ENCODE measurements around the gene GRB10.
"Not testable (repeated sequence)": the region's sequence is repeated elsewhere in the genome, so short reads cannot be mapped to it uniquely, and the experiment has no call there.

The GRB10 gene

GRCh38 chr7:50590535-50590934, 192.2 kb downstream of the GRB10 start:
- peaks cover 15% of the 10 kb centered on the region for H3K4me1 Mint-ChIP-seq (ENCODE audit: low read depth)
- H3K27ac Mint-ChIP-seq = no peak overlapping the region
- peaks cover 7% of the 10 kb centered on the region for H3K27me3 Mint-ChIP-seq
- H3K36me3 Mint-ChIP-seq (ENCODE audit: low read depth) = no peaks in the 10 kb centered on the region
- H3K4me3 Mint-ChIP-seq = no peak overlapping the region
- no peaks in the 10 kb centered on the region for H3K9me3 Mint-ChIP-seq

GRCh38 chr7:50589364-50589763, 193.3 kb downstream of the GRB10 start:
- Mint-ChIP-seq H3K27ac (no peak overlapping the region), H3K36me3 (ENCODE audit: low read depth) (no peaks in the 10 kb centered on the region), H3K9me3 (no peaks in the 10 kb centered on the region), H3K27me3 (peaks cover 7% of the 10 kb centered on the region), H3K4me3 (no peak overlapping the region), H3K4me1 (ENCODE audit: low read depth) (peaks cover 3% of the 10 kb centered on the region)

GRCh38 chr7:50588937-50589336, 193.8 kb downstream of the GRB10 start:
- H3K36me3 Mint-ChIP-seq (ENCODE audit: low read depth) = no peaks in the 10 kb centered on the region
- H3K27me3 Mint-ChIP-seq = peaks cover 7% of the 10 kb centered on the region
- no peaks in the 10 kb centered on the region for H3K4me1 Mint-ChIP-seq (ENCODE audit: low read depth)
- no peaks in the 10 kb centered on the region for H3K9me3 Mint-ChIP-seq
- no peak overlapping the region for H3K4me3 Mint-ChIP-seq
- no peak overlapping the region for H3K27ac Mint-ChIP-seq

GRCh38 chr7:50587737-50588136, 195.0 kb downstream of the GRB10 start:
- Mint-ChIP-seq H3K4me3 (no peak overlapping the region), H3K27me3 (peaks cover 7% of the 10 kb centered on the region)

GRCh38 chr7:50584793-50585408, 197.8 kb downstream of the GRB10 start:
- H3K4me1 Mint-ChIP-seq (ENCODE audit: low read depth) = no peaks in the 10 kb centered on the region
- peaks cover 7% of the 10 kb centered on the region for H3K27me3 Mint-ChIP-seq
- H3K36me3 Mint-ChIP-seq (ENCODE audit: low read depth) = no peaks in the 10 kb centered on the region
- peaks cover 21% of the 10 kb centered on the region for H3K9me3 Mint-ChIP-seq
- no peak overlapping the region for H3K4me3 Mint-ChIP-seq
- H3K27ac Mint-ChIP-seq = no peak overlapping the region

More at GRCh38 chr7:50587737-50588136, 195.0 kb downstream of the GRB10 start:
- no peaks in the 10 kb centered on the region for H3K36me3 Mint-ChIP-seq (ENCODE audit: low read depth)
- peaks cover 11% of the 10 kb centered on the region for H3K9me3 Mint-ChIP-seq
- no peak overlapping the region for H3K27ac Mint-ChIP-seq
- H3K4me1 Mint-ChIP-seq (ENCODE audit: low read depth) = no peaks in the 10 kb centered on the region

GRCh38 chr7:50584386-50584785, 198.3 kb downstream of the GRB10 start:
- no peaks in the 10 kb centered on the region for H3K4me1 Mint-ChIP-seq (ENCODE audit: low read depth)
- H3K27me3 Mint-ChIP-seq = peaks cover 7% of the 10 kb centered on the region
- H3K4me3 Mint-ChIP-seq = no peak overlapping the region
- peaks cover 21% of the 10 kb centered on the region for H3K9me3 Mint-ChIP-seq
- no peaks in the 10 kb centered on the region for H3K36me3 Mint-ChIP-seq (ENCODE audit: low read depth)
- no peak overlapping the region for H3K27ac Mint-ChIP-seq

GRCh38 chr7:50583295-50583694, 199.4 kb downstream of the GRB10 start:
- H3K27ac Mint-ChIP-seq; H3K36me3 Mint-ChIP-seq (ENCODE audit: low read depth); H3K27me3 Mint-ChIP-seq; H3K4me1 Mint-ChIP-seq (ENCODE audit: low read depth); H3K4me3 Mint-ChIP-seq: not testable (repeated sequence)
- H3K9me3 Mint-ChIP-seq = peaks cover 21% of the 10 kb centered on the region

GRCh38 chr7:50582271-50582670, 200.4 kb downstream of the GRB10 start:
- not testable (repeated sequence) for H3K4me3 Mint-ChIP-seq; H3K27ac Mint-ChIP-seq; H3K36me3 Mint-ChIP-seq (ENCODE audit: low read depth); H3K4me1 Mint-ChIP-seq (ENCODE audit: low read depth); H3K27me3 Mint-ChIP-seq
- H3K9me3 Mint-ChIP-seq = peaks cover 29% of the 10 kb centered on the region

- not testable (repeated sequence) for H3K4me1 Mint-ChIP-seq (ENCODE audit: low read depth); H3K27me3 Mint-ChIP-seq; H3K4me3 Mint-ChIP-seq; H3K27ac Mint-ChIP-seq; H3K36me3 Mint-ChIP-seq (ENCODE audit: low read depth)
- peaks cover 29% of the 10 kb centered on the region for H3K9me3 Mint-ChIP-seq
These were observed 202.0 kb downstream of the GRB10 start for GRCh38 chr7:50580666-50581065.

- peaks cover 4% of the 10 kb centered on the region for H3K27me3 Mint-ChIP-seq
- peaks cover 34% of the 10 kb centered on the region for H3K9me3 Mint-ChIP-seq
- no peak overlapping the region for H3K27ac Mint-ChIP-seq
- no peaks in the 10 kb centered on the region for H3K4me1 Mint-ChIP-seq (ENCODE audit: low read depth)
- H3K36me3 Mint-ChIP-seq (ENCODE audit: low read depth) = no peaks in the 10 kb centered on the region
- no peak overlapping the region for H3K4me3 Mint-ChIP-seq
These were observed 202.6 kb downstream of the GRB10 start for GRCh38 chr7:50580057-50580456.

GRCh38 chr7:50578105-50578504, 204.6 kb downstream of the GRB10 start:
- not testable (repeated sequence) for H3K27ac Mint-ChIP-seq; H3K27me3 Mint-ChIP-seq; H3K4me3 Mint-ChIP-seq; H3K36me3 Mint-ChIP-seq (ENCODE audit: low read depth); H3K4me1 Mint-ChIP-seq (ENCODE audit: low read depth)
- H3K9me3 Mint-ChIP-seq = peaks cover 27% of the 10 kb centered on the region

- H3K9me3 Mint-ChIP-seq = peaks cover 22% of the 10 kb centered on the region
- no peak overlapping the region for H3K4me3 Mint-ChIP-seq
- H3K36me3 Mint-ChIP-seq (ENCODE audit: low read depth) = no peaks in the 10 kb centered on the region
- peaks cover 4% of the 10 kb centered on the region for H3K27me3 Mint-ChIP-seq
- no peaks in the 10 kb centered on the region for H3K4me1 Mint-ChIP-seq (ENCODE audit: low read depth)
- no peak overlapping the region for H3K27ac Mint-ChIP-seq
These were observed 205.1 kb downstream of the GRB10 start for GRCh38 chr7:50577569-50577968.

GRCh38 chr7:50576388-50576787, 206.3 kb downstream of the GRB10 start:
- not testable (repeated sequence) for H3K4me1 Mint-ChIP-seq (ENCODE audit: low read depth); H3K36me3 Mint-ChIP-seq (ENCODE audit: low read depth); H3K27me3 Mint-ChIP-seq; H3K4me3 Mint-ChIP-seq; H3K27ac Mint-ChIP-seq
- H3K9me3 Mint-ChIP-seq = peaks cover 13% of the 10 kb centered on the region

- Mint-ChIP-seq H3K4me3 (no peak overlapping the region), H3K27me3 (no peaks in the 10 kb centered on the region), H3K27ac (no peak overlapping the region), H3K36me3 (ENCODE audit: low read depth) (no peaks in the 10 kb centered on the region), H3K9me3 (no peaks in the 10 kb centered on the region), H3K4me1 (ENCODE audit: low read depth) (no peaks in the 10 kb centered on the region)
These were observed 214.9 kb downstream of the GRB10 start for GRCh38 chr7:50567715-50568261.

- H3K4me3 Mint-ChIP-seq = no peak overlapping the region
- H3K27ac Mint-ChIP-seq = no peak overlapping the region
- no peaks in the 10 kb centered on the region for H3K9me3 Mint-ChIP-seq
- no peaks in the 10 kb centered on the region for H3K27me3 Mint-ChIP-seq
- H3K36me3 Mint-ChIP-seq (ENCODE audit: low read depth) = no peaks in the 10 kb centered on the region
- H3K4me1 Mint-ChIP-seq (ENCODE audit: low read depth) = no peaks in the 10 kb centered on the region
These were observed 216.7 kb downstream of the GRB10 start for GRCh38 chr7:50565977-50566376.

- H3K36me3 Mint-ChIP-seq (ENCODE audit: low read depth) = no peaks in the 10 kb centered on the region
- H3K4me3 Mint-ChIP-seq = no peak overlapping the region
- H3K27ac Mint-ChIP-seq = no peak overlapping the region
- H3K9me3 Mint-ChIP-seq = no peaks in the 10 kb centered on the region
- no peaks in the 10 kb centered on the region for H3K27me3 Mint-ChIP-seq
- H3K4me1 Mint-ChIP-seq (ENCODE audit: low read depth) = no peaks in the 10 kb centered on the region
These were observed 217.2 kb downstream of the GRB10 start for GRCh38 chr7:50565559-50565916.

Measured in stimulated activated naive CD8-positive, alpha-beta T cell treated with anti-CD3 and anti-CD28 coated beads, Interleukin-15, Interleukin-2, amounts not matched to agents 100 ng/mL and 50 ng/mL, for 24 hours (primary cell).